Fibroblast of lung (primary cell): ENCODE data around the gene OR5B2.

Experiments used
- CTCF ChIP-seq, 2 donors: IDR thresholded peaks in 1 of 2; conservative IDR thresholded peaks in 1 of 2; 1 replicate in 1 of 2; 2 replicates in 1 of 2; pipeline ENCODE4 v1.5.1; 2011 to 2012; ENCODE audit warnings: low read length in 2 of 2, control low read depth in 1 of 2, inconsistent platforms in 1 of 2, low read depth in 1 of 2, mild to moderate bottlenecking in 1 of 2
- EZH2 ChIP-seq: IDR thresholded peaks from 2 replicates; pipeline ENCODE4 v1.5.1; 2012; ENCODE audit warnings: low read length, control low read depth, mild to moderate bottlenecking; ENCODE audit errors: missing control alignments

- TF ChIP-seq CTCF (conservative IDR thresholded peaks at IDR 0.05 in 1 of 2, IDR thresholded peaks at IDR 0.05 in 1 of 2; ENCODE audit: low read depth in 1 of 2, low read length in 2 of 2) (no peak), EZH2 (no peak)
Measured at GRCh38 chr11:58428021-58428420, at the start of gene OR5B2.
